ENCODE data around the gene ARNT2.
"Not testable (repeated sequence)": the region's sequence is repeated elsewhere in the genome, so short reads cannot be mapped to it uniquely, and the experiment has no call there.

ARNT2 gene

GRCh38 chr15:80615783-80616391 lies 211.7 kb downstream of the ARNT2 start:
- DNase-seq (ENCODE audit: low read depth), result no peak

DNA sequence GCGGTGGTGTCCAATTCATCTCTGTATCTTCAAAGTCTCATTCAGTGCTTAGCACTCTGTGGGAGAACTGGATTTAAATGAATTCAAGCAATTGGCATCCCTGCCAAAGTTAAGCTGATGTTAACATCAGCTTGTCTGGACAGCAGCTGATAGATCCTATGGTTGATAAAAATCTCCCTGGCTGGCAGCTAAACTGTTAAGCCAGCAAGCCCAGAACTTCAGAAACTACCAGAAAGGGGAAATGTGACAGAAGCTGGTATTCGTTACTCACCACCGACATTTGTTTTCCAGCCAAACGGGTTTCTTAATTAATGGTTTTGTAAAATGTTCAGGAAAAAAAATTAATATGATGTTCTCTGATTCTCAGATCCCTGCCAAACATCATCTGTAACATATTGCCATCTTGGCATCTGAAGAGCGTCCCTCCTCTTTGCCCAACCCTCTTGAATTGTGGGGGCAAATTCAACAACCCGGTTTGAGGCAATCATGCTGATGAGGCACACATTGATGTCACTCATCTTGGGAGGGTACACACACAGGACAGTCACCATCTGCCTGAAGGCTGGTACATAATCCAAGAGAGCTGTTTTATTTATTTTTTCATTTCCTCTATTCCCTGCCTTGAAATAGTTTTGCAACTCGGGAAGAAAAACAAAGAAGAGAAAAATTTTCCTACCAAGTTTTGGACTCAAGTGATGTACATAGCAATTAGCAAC lies 214.7 kb downstream of the ARNT2 start:
- DNase-seq (ENCODE audit: low read depth), result no peak

- DNase-seq (ENCODE audit: low read depth), result no peak
Measured at GRCh38 chr15:80619680-80620079, 215.5 kb downstream of the ARNT2 start.

DNA sequence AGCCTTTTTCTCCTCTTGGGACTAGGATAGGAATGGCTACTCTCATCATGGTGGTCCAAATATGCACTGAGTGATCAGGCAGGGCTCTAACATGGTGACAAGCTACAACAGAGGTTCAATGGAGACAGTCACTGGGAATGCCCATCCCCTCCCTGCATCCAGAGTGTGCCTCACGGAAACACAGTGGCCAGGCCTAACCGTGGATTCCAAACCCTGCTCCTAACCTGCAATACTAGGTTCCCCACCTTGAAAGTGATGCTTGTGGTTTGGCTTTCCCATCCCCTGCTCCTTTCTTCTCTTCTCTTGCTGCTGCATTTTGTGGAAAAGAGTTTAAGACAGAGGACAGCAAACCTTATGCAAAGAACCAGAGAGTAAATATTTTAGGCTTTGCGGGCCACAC lies 216.0 kb downstream of the ARNT2 start:
- no peak for DNase-seq (ENCODE audit: low read depth)

GRCh38 chr15:80620931-80621330 lies 216.7 kb downstream of the ARNT2 start:
- DNase-seq (ENCODE audit: low read depth), result no peak

GRCh38 chr15:80626643-80627120 lies 222.5 kb downstream of the ARNT2 start:
- no peak for DNase-seq (ENCODE audit: low read depth)

DNA sequence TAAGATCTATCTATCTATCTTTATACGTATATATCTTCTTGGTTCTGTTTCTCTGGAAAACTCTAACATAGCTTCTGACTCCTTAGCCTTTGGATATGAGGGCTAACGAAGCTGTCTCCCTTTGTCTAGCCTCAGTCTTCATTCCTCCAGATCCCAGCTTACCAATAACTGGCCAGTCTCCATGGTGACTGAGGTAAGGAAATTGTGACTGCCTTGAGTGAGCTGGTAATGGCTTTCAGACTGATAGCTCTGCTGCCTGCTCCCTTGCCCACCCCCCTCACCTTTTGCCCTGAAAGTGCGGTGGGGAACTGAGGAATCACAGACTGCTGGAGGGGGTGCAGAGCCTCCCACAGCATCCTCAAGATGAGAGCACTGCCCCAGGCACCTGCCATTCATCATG lies 225.2 kb downstream of the ARNT2 start:
- DNase-seq (ENCODE audit: low read depth), result no peak

DNA sequence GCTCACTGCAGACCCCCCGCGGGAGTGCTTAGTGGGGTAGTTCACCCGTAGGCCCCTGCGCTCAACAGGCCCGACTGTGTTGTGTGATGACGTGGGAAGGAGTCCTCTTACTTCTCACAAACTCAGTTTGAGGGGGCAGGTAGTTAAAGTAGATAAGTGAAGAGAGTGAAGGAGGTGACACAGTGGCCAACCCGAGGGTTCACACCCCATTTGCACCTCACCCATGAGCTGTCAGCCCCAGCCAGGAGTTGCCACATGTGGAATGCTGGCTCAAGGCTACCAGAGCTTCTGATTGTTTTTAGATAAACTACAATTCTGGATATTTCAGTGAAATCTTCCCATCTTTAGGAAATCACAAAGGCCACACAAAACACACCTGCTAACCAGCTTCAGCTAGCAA lies 226.8 kb downstream of the ARNT2 start:
- DNase-seq (ENCODE audit: low read depth), result no peak

DNA sequence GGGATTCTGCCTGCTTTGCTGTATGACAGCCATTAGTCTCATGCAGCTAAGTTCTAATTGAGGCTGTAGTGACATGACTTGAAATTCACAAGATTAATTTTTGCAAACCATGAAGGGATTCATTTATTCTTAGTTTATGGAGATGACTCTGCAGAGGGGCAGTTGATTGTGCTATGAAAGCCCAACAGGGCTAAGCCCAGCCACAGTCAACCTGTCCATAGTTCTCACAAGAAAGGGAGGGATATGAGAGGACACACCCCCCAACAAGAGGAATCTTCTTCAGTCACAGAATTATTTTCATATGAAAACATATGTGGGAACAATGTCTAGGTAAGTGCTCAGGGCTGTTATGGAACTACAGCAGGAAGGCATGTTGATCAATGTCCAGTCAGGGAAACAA lies 229.0 kb downstream of the ARNT2 start:
- DNase-seq (ENCODE audit: low read depth), result no peak

- no peak for DNase-seq (ENCODE audit: low read depth)
Measured at GRCh38 chr15:80635953-80636352, 231.8 kb downstream of the ARNT2 start.

DNA sequence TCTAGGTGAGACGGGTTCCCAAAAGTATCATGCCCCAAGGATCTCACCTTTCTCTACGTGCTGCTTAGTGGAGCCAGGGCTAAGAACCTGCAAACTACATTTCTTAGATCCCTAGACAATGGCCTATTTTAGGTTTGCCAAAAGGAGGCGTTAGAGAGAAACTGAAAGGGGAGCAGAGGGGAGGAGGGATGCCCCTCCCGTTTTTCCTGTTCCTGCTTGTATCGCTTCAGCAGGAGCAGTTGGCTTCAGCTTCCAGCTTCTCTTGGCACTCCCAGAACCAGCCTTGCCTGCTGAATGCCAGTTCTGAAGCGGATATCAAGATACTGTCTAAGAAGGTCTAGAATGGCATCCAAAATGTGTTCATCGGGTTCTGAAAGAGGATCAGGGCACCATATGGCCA lies 232.5 kb downstream of the ARNT2 start:
- DNase-seq (ENCODE audit: low read depth), result no peak

- no peak for DNase-seq (ENCODE audit: low read depth)
Measured at GRCh38 chr15:80637747-80638146, 233.6 kb downstream of the ARNT2 start.

DNA sequence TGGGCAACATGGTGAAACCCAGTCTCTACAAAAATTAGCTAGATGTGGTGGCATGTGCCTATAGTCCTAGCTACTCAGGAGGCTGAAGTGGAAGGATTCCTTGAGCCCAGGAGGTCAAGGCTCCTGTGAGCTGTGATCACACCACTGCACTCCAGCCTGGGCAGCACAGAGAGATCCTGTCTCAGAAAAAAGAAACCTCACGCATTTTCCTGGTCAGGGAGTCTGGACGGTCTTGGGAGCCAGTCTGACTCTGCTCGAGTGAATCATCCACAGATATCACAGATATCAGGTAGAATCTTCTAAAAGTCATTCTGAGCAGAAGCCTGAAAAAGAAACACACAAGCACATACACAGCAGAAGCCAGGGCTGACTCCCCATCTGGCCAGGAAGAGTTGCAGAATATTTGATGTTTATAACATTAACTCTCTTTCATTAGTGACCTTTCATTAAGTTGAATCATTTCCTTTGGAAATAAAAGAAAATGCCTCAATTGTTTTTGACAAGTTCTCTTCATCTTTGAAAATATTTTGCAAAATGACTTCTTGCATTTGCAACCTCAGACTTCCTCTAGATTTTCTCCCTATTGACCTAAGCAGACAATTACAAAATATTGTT lies 234.5 kb downstream of the ARNT2 start:
- DNase-seq (ENCODE audit: low read depth), result no peak

DNA sequence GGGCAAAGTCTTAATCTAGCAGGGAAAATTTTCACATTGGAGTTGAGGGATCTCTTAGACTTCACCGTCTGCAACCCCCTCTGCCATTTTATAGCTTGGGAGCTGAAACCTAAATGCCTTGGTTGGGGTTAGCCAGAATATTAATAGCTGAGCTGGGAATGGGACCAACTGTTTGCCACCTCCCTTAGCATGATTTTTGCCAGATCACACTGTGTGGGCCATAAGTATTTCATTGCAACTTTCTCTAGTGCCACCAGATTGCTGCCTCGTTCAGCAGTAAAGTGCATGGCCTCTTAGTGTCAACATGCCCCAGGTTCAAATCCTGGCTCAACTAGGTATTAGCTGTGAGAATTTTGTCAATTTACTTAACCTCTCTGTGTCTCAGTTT lies 235.0 kb downstream of the ARNT2 start:
- DNase-seq (ENCODE audit: low read depth), result no peak

DNA sequence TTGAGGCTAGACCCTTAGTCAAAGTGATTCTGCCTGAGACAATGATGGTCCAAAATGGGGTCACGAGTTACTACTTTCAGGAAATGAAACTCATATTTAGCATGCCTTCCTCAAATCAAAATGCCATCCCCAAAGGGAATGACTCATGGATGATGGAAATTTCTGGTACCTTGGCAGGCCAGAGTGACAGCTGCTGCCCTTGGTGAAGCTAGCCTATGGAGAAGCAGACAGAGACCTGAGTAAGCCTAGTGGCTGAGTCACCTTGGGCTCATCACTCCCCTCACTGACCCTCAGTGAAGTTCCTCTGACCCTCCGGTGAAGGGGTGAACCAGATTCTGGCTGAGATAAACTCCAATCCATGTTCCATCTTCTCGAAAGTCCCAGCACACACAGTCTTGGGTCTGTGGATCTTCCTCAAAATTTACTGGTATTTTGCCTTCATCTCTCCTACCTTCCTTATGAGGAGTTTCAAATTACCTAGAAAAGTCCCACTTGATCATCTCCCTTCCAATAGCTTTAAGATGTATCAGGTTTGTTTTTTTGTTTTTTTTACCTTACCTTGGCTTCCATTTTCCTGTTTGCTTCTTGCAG lies 236.4 kb downstream of the ARNT2 start:
- DNase-seq (ENCODE audit: low read depth), result no peak

- DNase-seq (ENCODE audit: low read depth), result no peak
Measured at GRCh38 chr15:80641384-80641783, 237.2 kb downstream of the ARNT2 start.

DNA sequence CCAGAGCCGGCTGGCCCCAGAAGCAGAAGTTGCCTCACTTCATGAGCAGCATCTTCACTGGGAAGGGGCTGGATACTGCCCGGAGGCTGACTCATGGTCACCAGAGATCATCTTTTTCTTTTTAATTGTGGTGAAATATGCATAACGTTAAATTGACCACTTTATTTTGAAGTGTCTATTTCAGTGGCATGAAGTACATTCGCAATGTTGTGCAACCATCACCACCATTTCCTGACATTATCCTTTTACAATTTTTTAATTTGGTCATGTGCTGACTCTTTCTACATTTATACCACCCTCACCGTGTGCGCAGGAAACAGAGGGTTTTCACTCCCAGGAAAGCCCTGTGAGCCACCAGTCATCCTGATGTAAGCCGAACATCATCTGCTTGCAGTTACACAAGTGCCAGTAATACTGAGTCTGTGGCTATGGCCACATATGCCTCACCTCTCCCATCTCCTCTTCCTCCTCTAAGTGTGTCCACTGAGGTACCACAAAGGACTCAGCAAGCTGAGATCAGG lies 239.3 kb downstream of the ARNT2 start:
- no peak for DNase-seq (ENCODE audit: low read depth)

DNA sequence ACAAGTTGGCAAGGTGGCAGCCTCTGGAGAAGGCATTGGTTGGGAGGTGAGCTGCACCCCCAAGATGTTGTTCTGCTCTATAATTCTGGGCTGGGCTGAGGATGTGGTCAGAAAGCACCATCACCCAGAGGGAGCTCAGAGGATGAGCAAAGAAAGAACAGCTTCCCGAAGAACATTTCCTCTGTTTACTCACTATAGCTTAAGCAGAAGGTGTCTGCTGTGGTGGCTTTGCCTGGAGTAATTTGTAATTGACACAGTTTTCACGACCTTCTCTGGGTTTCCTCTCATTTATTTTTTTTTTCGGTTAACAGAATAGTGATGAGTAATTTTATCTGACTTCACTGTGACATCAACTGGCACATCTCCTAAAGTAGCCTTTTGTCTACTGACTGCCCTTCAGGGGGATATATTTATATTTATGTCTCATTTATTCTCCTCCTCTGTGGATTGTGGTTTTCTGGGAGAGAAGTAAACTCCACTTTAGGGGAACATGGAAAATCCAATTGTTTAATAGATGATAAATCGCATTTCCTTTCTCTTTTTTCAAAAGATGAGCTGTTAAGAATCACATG lies 241.4 kb downstream of the ARNT2 start:
- no peak for DNase-seq (ENCODE audit: low read depth)

DNA sequence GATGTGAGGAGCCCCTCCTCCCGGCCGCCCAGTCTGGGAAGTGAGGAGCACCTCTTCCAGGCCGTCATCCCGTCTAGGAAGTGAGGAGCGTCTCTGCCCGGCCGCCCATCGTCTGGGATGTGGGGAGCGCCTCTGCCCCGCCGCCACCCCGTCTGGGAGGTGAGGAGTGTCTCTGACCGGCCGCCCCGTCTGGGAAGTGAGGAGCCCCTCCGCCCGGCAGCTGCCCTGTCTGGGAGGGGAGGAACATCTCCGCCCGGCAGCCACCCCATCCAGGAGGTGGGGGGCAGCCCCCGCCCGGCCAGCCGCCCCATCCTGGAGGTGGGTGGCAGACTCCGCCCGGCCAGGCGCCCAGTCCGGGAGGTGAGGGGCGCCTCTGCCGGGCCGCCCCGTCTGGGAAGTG lies 243.2 kb downstream of the ARNT2 start:
- DNase-seq (ENCODE audit: low read depth), result not testable (repeated sequence)
